ENCODE results near the gene DPH3. TPM values are rescaled to one million over a fixed set of nuclear protein-coding genes. Genes with fewer than 3 reads are reported as not detected.

The DPH3 gene
- total and polyA plus RNA-seq, 2 of the 8 experiments (the other 6 are each of a cell fraction or from before 2014, with no cell fraction given), result 9.8 to 40.1 TPM

- no peak for TF ChIP-seq CTBP2 (IDR thresholded peaks at IDR 0.05; ENCODE audit: borderline replicate concordance, insufficient read depth, insufficient read length, low read length)
- TF ChIP-seq SIX5 (IDR thresholded peaks at IDR 0.05; ENCODE audit: low read depth, low read length), result no peak
These were observed 42.8 kb downstream of the DPH3 start (continued) for GRCh38 chr3:16221990-16222389.
